ENCODE measurements around the gene PDZD2.

The PDZD2 gene

DNA sequence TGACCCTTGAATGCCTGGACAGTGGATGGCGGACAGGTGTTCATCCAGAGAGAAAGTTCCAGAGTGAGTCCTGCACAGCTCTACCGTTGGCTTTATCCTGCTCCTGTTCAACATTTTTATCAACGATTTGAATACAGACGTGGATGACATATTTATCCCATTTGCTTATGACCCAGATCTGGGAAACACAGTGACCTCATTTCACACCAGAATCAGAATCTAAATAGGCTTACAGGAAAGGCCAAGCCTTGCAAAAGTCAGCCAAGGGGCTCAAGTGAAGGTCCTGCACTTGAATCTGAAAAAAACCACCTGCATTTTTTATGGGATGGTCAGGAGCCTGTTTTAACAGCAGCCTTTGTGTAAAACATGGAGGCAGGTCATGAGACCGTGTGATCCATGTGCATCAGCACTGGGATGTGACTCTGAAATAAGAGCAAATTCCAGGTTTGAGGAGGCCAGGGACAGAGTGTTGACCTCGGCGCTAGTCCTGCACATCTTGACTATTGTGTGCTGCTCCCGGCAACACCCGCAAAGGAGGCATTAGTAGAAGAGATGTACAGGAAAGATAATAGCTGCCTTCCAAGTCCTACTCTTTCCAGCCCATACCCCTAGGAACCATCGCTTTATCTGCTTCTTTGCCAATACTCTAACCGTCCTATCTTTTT is 18.5 kb downstream of the PDZD2 start:
- H3K4me3 ChIP-seq (replicated peaks; ENCODE audit: low read depth, low read length): no peak overlapping the region
- TF ChIP-seq, protein P1, sequence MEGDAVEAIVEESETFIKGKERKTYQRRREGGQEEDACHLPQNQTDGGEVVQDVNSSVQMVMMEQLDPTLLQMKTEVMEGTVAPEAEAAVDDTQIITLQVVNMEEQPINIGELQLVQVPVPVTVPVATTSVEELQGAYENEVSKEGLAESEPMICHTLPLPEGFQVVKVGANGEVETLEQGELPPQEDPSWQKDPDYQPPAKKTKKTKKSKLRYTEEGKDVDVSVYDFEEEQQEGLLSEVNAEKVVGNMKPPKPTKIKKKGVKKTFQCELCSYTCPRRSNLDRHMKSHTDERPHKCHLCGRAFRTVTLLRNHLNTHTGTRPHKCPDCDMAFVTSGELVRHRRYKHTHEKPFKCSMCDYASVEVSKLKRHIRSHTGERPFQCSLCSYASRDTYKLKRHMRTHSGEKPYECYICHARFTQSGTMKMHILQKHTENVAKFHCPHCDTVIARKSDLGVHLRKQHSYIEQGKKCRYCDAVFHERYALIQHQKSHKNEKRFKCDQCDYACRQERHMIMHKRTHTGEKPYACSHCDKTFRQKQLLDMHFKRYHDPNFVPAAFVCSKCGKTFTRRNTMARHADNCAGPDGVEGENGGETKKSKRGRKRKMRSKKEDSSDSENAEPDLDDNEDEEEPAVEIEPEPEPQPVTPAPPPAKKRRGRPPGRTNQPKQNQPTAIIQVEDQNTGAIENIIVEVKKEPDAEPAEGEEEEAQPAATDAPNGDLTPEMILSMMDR (IDR thresholded peaks at IDR 0.05; ENCODE audit: low read depth, low read length, missing control alignments): no peak
- DNase-seq (ENCODE audit: extremely low read depth, low read depth): no peak

GRCh38 chr5:31661257-31661656 is 22.3 kb downstream of the PDZD2 start:
- no peak for DNase-seq (ENCODE audit: extremely low read depth, low read depth)
- no peak overlapping the region for H3K4me3 ChIP-seq (replicated peaks; ENCODE audit: low read depth, low read length)
- TF ChIP-seq, protein P1 (IDR thresholded peaks at IDR 0.05; ENCODE audit: low read depth, low read length, missing control alignments): no peak

DNA sequence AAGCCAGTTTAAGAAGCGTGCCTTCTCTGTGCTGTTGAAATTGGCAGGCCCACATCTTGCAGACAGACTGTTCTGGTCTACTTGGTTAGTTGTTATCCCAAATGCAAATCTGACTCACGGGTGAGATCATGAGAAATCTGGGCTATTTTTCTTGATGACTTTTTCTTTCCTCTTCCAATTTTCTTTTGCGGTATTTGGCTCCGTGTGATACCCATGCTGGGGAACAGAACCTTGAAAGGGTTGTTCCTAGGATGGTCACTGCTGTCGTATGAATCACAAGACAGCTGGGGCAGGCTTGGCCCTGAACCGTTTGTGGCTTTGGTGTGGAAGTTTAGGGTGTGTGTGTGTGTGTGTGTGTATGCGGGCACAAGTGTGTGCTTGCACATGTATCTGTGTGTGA is 24.6 kb downstream of the PDZD2 start:
- TF ChIP-seq, protein P1 (IDR thresholded peaks at IDR 0.05; ENCODE audit: low read depth, low read length, missing control alignments): no peak
- H3K4me3 ChIP-seq (replicated peaks; ENCODE audit: low read depth, low read length): no peak overlapping the region
- DNase-seq (ENCODE audit: extremely low read depth, low read depth): no peak

GRCh38 chr5:31664566-31664965 is 25.6 kb downstream of the PDZD2 start:
- peak; percentile 12 for DNase-seq (ENCODE audit: extremely low read depth, low read depth)
- TF ChIP-seq, protein P1 (IDR thresholded peaks at IDR 0.05; ENCODE audit: low read depth, low read length, missing control alignments): peak; percentile 45
- H3K4me3 ChIP-seq (replicated peaks; ENCODE audit: low read depth, low read length): no peak overlapping the region

- no peak overlapping the region for H3K4me3 ChIP-seq (replicated peaks; ENCODE audit: low read depth, low read length)
- TF ChIP-seq, protein P1 (IDR thresholded peaks at IDR 0.05; ENCODE audit: low read depth, low read length, missing control alignments): no peak
These were observed 32.4 kb downstream of the PDZD2 start for GRCh38 chr5:31671339-31671741.

GRCh38 chr5:31674371-31674951 is 35.5 kb downstream of the PDZD2 start:
- DNase-seq (ENCODE audit: extremely low read depth, low read depth): no peak
- TF ChIP-seq, protein P1 (IDR thresholded peaks at IDR 0.05; ENCODE audit: low read depth, low read length, missing control alignments): no peak
- H3K4me3 ChIP-seq (replicated peaks; ENCODE audit: low read depth, low read length): no peak overlapping the region

More at GRCh38 chr5:31671339-31671741, 32.4 kb downstream of the PDZD2 start:
- no peak for DNase-seq (ENCODE audit: extremely low read depth, low read depth)
